A172 (cell line): ENCODE measurements around the gene RCOR3. TPM values are rescaled to one million over a fixed set of nuclear protein-coding genes. Genes with fewer than 3 reads are reported as not detected.
"Not testable (repeated sequence)": the region's sequence is repeated elsewhere in the genome, so short reads cannot be mapped to it uniquely, and the experiment has no call there.

ENCODE experiments used
- DNase-seq: peaks from one replicate; pipeline ENCODE4 v3.0.0-alpha.2; 2015; ENCODE audit warnings: low spot score
- total RNA-seq: library from RNA; depleted of rRNA; stranded (reverse); fragments of >200 nt; shearing (Covaris generic); gene quantifications from 2 replicates; pipeline ENCODE4 v1.2.3, GENCODE V29; 2014; rRNA removed

Gene RCOR3
- total RNA-seq = 15.1 and 19.8 TPM in 2 replicates

DNA sequence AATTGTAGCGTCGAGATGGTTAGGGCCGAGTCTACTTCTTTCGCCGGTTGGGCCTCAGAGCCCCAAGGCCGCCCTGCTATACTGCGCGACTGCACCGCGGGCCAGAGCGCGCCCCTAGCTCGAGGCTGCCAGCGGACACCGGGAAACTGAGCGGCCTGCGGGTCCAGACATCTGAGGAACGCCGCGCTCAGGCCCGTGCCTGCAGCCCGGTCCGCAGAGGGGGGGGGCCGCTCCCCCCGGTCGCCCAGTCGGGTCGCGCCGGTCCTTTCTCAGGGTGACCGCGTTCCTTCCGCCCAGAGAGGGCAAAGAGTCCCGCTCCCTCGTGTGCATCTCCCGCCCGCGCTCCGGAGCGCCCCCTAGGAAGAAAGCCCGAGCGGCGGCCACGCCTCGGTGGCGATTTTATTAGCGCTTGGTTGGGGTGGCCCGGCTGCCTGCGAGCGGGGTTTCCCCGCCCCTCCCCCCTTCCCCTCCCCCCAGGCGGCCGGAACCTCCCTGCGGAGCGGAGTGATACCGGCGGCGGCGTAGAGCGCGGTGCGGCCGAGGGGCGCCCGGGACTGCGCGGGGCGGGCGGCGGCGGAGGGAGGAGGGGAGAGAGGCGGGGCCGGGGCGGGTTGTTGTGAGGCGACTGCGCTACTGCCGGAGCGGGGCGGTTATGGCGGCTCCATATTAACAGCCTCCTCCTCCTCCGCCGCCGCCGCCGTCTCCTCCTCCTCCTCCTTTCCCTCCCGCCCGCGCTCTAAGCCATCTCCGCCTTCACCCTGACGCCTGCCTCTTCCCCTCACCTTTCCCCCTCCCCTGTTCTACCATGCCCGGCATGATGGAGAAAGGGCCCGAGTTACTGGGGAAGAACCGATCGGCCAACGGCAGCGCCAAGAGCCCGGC, at the start of gene RCOR3:
RCOR3 (plus strand) TSS at position 611 of the 882 bp plus-strand sequence; CDS start at position 806, 195 bp downstream.
- DNase-seq = peak; percentile 86

DNA sequence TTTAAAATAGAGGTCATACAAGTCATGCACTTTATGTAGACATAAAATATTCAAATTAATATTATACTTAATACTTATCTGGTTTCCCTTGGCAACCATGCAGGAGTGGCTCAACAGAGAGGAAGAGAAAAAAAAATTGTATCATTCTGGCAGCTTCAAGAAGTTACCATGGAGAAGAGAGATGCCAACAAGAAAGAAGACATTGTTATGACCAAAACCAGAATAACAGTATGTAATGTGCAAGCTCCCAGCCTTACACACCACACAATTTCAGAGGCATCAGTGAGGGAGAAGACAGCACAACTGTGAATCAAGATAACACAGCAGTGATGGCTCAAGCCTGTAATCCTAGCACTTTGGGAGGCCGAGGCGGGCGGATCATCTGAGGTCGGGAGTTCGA, 49.1 kb upstream of the RCOR3 start:
- DNase-seq = no peak

DNA sequence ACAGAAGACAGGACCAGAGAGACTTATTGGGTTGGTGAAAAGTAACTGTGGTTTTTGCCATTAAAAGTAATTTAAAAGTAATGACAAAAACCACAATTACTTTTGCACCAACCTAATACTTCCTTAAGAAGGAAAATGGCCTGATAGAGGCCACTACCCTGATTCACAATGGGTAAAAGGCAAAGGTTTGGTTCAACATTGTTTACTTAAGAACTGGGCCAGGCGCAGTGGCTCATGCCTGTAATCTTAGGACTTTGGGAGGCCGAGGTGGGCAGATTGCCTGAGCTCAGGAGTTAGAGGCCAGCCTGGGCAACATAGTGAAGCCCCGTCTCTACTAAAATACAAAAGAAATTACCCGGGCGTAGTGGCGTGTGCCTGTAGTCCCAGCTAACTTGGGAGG, 48.2 kb upstream of the RCOR3 start:
- no peak for DNase-seq

DNA sequence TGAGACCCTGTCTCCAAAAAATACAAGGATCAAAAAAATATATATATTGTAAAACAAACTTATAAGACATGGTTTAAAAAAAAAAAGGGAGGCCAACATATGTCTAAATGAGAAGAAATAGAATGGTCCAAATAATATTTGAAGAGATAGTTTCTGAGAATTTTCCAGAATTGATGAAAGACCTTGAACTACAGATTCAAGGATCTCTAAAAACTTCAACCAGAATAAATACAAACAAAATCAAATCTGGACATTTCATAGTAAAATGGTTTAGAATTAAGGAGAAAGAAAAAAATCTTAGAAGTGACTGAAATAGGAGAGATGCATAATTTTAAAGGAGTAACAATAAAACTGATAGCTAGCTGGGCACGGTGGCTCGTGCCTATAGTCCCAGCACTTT, 45.5 kb upstream of the RCOR3 start:
- no peak for DNase-seq

DNA sequence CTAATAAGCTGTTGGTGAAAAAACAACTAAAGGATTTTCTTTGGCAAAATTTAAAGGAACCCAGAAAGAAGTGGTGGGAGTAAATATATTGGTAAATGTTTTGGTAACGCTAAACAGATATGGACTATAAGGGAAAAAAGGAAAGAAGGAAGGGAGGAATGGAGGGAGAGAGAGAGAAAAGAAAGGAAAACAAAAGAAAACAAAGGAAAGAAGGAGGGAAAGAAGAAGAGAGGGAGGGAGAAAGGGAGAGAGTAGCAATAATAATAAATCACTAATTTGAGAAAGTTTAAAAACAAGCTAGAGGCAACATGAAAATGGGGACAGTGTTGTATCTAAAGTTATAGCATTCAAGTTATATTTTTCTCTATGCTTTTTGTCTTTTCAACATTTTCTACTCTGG, 43.6 kb upstream of the RCOR3 start:
- DNase-seq = no peak

DNA sequence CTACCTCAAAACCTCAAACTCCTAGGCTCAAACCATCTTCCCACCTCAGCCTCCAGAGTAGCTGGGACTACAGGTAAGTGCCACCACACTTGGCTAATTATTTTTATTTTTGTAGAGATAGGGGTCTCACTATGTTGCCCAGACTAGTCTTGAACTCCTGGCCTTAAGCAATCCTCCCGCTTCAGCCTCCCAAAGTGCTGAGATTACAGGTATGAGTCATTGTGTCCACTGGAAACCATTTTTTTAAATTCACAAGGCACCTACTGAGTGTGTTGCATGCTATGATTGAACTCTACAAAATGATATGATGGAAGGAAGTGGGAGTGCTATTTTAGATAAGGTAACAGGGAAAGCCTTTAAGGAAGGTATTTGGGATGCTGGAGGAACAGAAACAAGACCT, 41.8 kb upstream of the RCOR3 start:
- no peak for DNase-seq

DNA sequence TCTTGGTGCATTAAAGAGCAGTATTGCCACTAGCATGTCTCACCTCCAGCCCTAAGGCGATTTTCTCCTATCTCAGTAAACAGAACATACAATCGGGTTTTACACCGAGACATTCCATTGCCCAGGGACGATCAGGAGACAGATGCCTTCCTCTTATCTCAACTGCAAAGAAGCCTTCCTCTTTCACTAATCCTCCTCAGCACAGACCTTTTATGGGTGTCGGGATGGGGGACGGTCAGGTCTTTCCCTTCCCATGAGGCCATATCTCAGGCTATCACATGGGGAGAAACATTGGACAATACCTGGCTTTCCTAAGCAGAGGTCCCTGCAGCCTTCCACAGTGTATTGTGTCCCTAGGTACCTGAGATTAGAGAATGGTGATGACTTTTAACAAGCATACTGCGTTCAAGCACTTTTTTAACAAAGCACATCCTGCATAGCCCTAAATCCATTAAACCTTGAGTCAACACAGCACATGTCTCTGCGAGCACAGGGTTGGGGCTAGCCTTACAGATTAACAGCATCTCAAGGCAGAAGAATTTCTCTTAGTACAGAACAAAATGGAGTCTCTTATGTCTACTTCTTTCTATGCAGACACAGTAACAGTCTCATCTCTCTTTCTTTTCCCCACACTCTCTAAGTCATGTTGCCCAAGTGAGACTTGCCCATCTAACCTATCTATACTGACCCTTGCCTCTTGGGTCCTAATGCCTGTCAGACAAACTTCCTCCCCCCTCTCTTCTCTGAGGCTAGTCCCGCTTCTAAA, 36.5 kb upstream of the RCOR3 start:
- not testable (repeated sequence) for DNase-seq

DNA sequence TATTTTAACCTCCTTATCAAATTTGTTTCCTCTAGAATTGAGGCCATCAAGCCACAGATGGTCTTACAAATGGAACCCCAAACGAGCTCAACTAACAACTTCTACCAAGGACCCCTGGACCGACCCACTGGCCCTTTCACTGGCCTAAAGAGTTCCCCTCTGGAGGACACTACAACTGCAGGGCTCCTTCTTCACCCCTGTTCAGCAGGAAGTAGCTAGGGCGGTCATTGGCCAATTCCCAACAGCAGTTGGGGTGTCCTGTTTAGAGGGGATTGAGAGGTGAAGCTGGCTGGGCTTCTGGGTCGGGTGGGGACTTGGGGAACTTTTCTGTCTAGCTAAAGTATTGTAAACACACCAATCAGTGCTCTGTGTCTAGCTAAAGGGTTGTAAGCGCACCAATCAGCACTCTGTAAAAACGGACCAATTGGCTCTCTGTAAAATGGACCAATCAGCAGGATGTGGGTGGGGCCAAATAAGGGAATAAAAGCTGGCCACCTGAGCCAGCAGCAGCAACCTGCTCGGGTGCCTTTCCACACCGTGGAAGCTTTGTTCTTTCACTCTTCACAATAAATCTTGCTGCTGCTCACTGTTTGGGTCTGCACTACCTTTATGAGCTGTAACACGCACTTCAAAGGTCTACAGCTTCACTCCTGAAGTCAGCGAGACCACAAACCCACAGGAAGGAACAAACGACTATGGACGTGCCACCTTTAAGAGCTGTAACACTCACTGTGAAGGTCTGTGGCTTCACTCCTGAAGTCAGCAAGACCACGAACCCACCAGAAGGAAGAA, 30.4 kb upstream of the RCOR3 start:
- DNase-seq = not testable (repeated sequence)

DNA sequence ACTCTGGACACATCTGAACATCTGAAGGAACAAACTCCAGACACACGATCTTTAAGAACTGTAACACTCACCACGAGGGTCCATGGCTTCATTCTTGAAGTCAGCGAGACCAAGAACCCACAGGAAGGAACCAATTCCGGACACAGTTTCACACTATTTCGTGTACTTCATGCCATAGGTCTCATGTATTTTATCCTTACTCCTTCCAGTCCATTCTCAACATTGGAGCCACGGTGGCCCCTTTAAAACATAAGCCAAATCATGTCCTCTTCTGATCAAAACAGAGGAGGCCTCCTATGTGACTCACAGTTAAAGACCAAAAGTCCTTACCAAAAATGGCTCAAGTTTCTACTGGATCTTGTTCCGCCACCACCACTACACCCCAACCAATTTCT, 29.8 kb upstream of the RCOR3 start:
- DNase-seq = no peak

DNA sequence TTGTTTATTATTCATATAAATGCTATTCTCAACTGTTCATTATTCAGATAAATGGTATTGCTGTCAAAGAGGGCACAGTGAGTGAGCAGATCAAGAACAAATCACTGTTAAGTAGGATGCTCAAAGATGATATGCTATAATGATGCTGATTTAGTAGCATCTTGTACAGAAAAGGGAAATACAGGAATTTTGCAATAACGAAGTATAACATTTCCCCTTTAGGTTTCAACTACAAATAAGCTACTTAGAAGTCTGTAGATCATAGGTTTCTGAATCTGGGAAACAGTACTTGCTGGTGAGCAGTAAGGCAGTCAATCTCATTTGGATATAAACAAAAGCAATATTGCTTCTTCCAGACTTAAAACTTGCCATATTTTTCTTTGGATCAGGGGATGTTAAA, 27.3 kb upstream of the RCOR3 start:
- no peak for DNase-seq

DNA sequence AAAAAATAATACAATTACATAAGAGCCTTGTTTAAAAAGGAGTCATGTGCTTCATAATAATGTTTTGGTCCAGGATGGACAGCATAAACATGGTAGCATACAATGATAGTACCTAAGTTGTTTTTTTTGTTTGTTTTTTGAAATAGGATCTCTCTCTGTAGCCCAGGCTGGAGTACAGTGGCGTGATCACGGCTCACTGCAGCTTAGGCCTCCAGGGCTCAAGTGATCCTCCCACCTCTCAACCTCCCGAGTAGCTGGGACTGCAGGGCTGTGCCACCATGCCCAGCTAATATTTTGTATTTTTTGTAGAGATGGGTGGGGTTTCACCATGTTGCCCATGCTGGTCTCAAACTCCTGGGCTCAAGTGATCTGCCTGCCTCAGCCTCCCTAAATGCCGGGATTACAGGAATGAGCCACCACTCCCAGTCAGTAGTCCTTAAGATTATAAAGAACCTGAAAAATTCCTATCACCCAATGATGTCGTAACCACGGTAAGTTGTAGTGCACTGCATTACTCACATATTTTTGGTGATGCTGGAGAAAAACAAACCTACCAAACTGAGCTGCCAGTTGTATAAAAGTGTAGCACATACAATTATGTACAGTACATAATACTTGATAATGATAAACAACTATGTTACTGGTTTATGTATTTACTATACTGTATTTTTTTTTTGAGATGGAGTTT, 22.4 kb upstream of the RCOR3 start:
- peak; percentile 29 for DNase-seq

DNA sequence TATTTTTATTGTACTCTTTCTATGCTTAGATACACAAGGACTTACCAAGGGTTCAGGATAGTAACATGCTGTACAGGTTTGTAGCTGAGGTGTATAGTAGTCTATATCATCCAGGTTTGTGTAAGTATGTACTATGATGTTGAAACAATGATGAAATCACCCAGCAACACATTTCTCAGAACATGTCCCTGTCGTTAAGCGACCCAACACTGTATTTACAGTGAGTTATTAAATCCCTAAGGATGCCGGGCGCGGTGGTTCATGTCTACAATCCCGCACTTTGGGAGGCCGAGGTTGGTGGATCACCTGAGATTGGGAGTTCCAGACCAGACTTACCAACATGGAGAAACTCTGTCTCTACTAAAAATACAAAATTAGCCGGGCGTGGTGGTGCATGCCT, 21.6 kb upstream of the RCOR3 start:
- no peak for DNase-seq

DNA sequence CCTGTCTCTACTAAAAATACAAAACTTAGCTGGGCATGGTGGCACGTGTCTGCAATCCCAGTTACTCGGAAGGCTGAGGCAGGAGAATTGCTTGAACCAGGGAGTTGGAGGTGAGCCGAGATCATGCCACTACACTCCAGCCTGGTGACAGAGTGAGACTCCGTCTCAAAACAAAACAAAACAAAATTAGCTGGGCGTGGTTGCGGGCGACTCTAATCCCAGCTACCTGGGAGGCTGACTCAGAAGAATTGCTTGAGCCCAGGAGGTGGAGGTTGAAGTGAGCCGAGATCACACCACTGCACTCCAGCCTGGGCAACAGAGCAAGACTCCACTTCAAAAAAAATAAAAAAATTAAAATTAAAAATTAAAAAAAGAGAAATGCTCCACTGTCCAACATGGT, 18.6 kb upstream of the RCOR3 start:
- DNase-seq = not testable (repeated sequence)

DNA sequence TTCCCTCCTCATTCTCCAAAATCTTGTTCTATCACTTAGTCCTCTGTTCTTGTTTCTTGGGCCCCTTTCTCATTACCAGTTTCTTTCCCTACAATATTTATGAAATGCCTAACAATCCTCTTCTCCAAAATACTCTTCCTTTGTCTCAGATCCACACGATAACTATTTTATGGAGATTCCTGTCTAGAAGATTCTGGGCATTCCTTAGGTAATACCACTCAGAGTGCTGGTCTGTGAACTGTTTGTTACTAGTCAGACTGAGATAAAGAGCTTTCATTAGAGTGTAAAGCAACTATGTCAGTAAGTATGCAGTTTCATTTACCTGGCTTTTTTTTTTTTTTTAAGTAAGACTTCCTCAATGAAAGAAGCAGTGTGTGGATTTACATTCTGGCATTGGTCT, 18.1 kb upstream of the RCOR3 start:
- no peak for DNase-seq

DNA sequence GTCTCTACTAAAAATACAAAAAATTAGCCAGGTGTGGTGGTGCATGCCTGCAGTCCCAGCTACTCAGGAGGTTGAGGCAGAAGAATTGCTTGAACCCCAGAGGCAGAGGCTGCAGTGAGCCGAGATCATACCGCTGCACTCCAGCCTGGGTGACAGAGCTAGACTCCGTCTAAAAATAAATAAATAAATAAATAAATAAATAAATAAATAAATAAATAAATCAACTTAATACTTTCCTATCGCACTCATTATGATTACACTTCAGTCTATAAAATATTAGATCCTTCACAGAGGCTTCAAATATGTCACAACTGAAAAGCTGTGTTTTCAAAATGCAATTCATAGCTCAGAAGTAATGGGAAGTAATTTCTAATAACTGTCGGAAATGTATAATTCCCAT, 15.5 kb upstream of the RCOR3 start:
- DNase-seq = not testable (repeated sequence)

DNA sequence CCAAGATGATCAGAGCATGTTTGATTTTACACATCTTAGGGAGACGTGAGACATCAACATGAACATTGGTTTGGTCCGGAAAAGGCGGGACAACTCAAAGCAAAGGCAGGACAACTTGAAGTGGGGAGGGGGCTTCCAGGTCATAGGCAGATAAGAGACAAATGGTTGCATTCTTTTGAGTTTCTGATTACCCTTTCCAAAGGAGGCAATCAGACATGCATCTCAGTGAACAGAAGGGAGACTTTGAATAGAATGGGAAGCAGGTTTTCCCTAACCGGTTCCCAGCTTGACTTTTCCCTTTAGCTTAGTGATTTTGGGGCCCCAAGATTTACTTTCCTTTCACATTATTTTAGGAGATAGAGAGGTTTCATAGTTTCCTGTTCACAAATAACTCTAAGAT, 12.6 kb upstream of the RCOR3 start:
- DNase-seq = not testable (repeated sequence)

DNA sequence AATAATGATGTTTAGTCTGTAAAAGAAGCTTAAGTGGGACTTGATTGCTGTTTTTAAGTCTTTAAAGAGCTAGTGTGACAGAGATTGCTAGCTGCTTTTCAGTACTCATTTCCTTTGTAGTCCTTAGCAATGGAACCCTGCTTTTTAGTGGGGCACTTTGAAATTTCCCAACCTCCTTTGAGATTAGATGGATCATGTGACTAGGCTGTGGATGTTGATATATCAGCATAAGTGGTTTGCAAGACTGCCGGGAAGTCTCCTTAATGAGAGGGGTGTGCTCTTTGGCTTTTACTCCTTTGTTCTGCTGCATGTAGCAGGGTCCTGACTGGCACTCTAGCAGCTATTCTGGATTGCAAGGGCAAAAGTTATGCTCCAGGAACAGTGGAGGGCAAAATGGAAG, 11.2 kb upstream of the RCOR3 start:
- peak; percentile 13 for DNase-seq

DNA sequence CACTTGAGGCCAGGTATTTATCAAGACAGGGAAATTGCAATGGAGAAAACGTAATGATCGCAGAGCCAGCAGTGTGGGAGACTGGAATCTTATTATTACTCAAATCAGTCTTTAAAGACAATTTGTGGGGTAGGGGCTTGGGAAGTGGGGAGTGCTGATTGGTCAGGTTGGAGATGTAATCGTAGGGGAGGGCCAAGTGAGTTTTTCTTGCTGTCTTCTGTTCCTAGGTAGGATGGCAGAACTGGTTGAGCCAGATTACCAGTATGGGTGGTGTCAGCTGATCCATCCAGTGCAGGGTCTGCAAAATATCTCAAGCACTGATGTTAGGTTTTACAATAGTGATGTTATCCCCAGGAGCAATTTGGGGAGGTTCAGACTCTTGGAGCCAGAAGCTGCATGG, 9.6 kb upstream of the RCOR3 start:
- not testable (repeated sequence) for DNase-seq

DNA sequence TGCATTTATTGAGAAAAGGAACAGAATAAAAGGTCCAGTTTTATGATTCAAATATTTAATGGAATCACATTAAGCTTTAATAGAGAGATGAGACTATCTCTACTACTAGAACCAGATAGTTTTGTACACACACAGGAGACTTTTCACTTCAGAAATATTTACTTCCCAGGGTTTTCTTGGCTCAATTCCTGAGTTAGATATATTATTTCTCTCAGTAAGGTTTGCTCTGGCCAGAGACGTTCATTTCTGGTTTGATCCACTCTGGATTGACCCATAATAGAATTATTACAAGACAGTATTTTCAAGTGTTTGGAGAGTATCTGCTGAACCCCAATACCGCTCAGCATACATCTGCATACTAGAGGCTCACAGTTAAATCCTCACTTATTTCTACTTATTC, 1.3 kb upstream of the RCOR3 start:
- DNase-seq = no peak

DNA sequence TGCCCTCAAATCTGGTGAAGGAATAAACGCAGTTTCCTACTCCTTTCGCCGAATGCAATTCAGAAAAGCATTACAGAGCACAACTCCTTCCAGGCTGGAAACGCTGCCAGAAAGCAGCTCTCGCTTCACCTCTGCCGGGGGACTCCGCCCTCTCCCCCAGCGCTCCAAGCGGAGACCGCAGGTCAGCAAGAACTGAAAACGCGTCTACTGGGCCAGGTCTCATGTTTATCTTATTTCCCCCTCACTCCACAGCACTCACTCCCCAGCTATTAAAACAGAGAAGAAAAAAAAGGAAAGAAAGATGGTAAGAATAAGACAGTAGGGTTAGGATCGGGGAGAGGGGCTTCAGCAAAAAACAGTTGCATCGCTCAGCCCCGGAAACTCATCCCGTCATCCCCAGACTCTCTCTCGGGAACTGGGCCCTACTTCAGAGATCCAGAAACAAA, 833 bp upstream of the RCOR3 start:
- DNase-seq = peak; percentile 79

DNA sequence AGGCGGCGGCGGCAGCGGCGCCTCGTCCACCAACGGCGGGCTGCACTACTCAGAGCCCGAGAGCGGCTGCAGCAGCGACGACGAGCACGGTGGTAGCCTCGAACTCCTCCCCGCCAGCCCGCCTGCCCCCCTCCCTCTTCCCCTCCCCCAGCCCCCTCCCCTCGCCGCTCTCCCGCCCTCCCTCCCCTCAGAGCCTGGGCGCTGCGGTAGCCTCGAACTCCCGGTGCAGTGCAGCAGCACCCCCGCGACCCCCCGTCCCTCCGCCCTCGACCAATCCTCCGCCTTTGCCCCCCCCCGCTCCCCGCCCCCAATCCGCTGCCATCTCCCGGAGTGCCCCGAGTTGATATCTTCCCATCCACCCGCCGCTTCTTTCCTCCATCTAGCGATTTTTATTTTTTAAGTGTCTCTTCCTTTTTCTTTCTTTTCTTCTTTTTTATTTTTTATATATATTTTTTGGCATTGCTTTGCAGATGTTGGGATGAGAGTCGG, 516 bp downstream of the RCOR3 start:
- no peak for DNase-seq
